IPS-18a (cell line): Measurements from ENCODE around the gene CLIC1.

Source experiments
- H3K27ac ChIP-seq: one replicate; pipeline ENCODE4 v1.5.1; 2013; ENCODE audit warnings: low read length
- H3K27me3 ChIP-seq: one replicate; pipeline ENCODE4 v1.6.1; 2013; ENCODE audit warnings: mild to moderate bottlenecking, low read length; ENCODE audit not compliant: control insufficient read depth, insufficient read depth
- H3K36me3 ChIP-seq: one replicate; pipeline ENCODE4 v1.6.1; 2013; ENCODE audit warnings: low read depth, low read length; ENCODE audit not compliant: control insufficient read depth
- H3K4me1 ChIP-seq: one replicate; pipeline ENCODE4 v1.6.1; 2013; ENCODE audit warnings: low read depth, low read length; ENCODE audit not compliant: control insufficient read depth
- H3K4me3 ChIP-seq: one replicate; pipeline ENCODE4 v1.5.1; 2013; ENCODE audit warnings: low read length
- H3K9ac ChIP-seq: one replicate; pipeline ENCODE4 v1.6.1; 2013; ENCODE audit warnings: mild to moderate bottlenecking, low read length, moderate library complexity
- H3K9me3 ChIP-seq: one replicate; pipeline ENCODE4 v1.6.1; 2013; ENCODE audit warnings: low read depth, low read length; ENCODE audit not compliant: control insufficient read depth

Gene CLIC1

GRCh38 chr6:31687321-31687720 lies 49.0 kb downstream of the CLIC1 start:
- no peak overlapping the region for H3K4me3 ChIP-seq
- peaks cover 5% of the 10 kb centered on the region for H3K4me1 ChIP-seq
- H3K9ac ChIP-seq: no peak overlapping the region
- no peaks in the 10 kb centered on the region for H3K9me3 ChIP-seq
- H3K27me3 ChIP-seq: peaks cover 6% of the 10 kb centered on the region
- H3K36me3 ChIP-seq: peaks cover 2% of the 10 kb centered on the region
- H3K27ac ChIP-seq: no peak overlapping the region

DNA sequence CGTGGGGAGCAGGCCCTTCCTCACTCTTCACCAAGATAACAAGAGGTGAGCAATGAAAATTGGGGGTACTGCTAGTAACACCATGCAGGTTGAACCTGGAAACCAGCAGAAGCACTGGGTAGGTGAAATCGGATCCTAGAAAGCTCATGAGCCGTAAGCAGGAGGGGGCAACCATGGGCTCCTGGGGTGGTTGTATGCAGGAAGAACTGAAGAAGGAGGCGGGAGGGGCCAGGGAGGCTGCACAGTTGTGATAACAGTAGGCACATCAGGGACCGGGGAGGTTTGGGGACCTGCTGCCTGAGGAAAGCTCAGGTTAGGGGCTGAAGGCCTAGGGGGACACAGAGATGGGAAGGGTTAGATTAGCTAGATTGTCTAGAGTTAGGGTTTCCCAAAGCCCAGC lies 49.8 kb downstream of the CLIC1 start:
- Histone ChIP-seq H3K36me3 (peaks cover 2% of the 10 kb centered on the region), H3K4me3 (no peak overlapping the region), H3K9me3 (no peaks in the 10 kb centered on the region), H3K4me1 (peaks cover 5% of the 10 kb centered on the region), H3K9ac (no peak overlapping the region), H3K27ac (no peak overlapping the region), H3K27me3 (peaks cover 15% of the 10 kb centered on the region)

- peak overlapping the region; percentile 70 for H3K4me3 ChIP-seq
- H3K27me3 ChIP-seq: peaks cover 22% of the 10 kb centered on the region
- H3K4me1 ChIP-seq: peaks cover 5% of the 10 kb centered on the region
- H3K9me3 ChIP-seq: no peaks in the 10 kb centered on the region
- no peak overlapping the region for H3K27ac ChIP-seq
- H3K9ac ChIP-seq: peak overlapping the region; percentile 2
- H3K36me3 ChIP-seq: no peaks in the 10 kb centered on the region
These were observed 52.7 kb downstream of the CLIC1 start for GRCh38 chr6:31683591-31683990.

DNA sequence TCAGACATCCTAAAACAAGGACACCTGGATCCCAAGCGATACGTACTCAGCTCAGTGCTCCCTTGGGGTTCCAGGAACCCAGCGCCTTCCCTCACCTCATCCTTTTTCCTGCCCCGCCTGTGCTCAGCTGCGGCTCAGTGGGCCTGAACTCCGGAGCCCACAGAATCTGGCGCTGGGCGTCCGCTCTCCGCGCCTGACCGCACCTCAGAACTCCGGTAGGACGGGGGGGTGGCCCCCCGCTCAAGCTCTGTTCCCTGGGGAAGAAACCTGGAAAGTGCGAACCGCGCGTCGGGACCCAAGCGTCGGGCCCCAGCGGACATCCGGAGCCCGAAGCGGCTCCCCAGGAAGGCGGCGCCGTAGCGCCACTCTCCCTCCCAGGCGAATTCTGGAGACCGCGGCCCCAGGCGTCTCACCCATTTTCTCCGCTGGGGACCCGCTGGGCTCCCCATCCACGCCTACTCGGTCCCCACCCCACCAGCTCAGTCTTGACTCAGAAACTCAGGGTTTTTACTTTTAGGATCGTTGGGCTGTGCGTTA lies 55.1 kb downstream of the CLIC1 start:
- H3K27me3 ChIP-seq: peaks cover 29% of the 10 kb centered on the region
- no peak overlapping the region for H3K9ac ChIP-seq
- H3K4me3 ChIP-seq: peak overlapping the region; percentile 65
- no peaks in the 10 kb centered on the region for H3K9me3 ChIP-seq
- no peak overlapping the region for H3K27ac ChIP-seq
- peaks cover 5% of the 10 kb centered on the region for H3K4me1 ChIP-seq
- no peaks in the 10 kb centered on the region for H3K36me3 ChIP-seq
